MCF 10A (cell line): ENCODE measurements around the gene PPM1J. TPM values are rescaled to one million over a fixed set of nuclear protein-coding genes. Genes with fewer than 3 reads are reported as not detected.

Experiments
- BruUV-seq: library from RNA; stranded (reverse); fragments of 400-500 nt; replicated peaks from 2 replicates; lab custom pipeline; 2021; lab: Mats Ljungman, UMichigan
- CTCF ChIA-PET: fragments of 300-600 bp; sonication (Branson Sonifier 250); formaldehyde crosslinking; extraction: SDS; loops from one replicate; lab custom pipeline; 2021; ENCODE audit warnings: antibody characterized with exemption, inconsistent platforms; lab: Yijun Ruan, JAX
- POLR2A ChIA-PET: fragments of 300-600, 350-650 bp; sonication (Branson Sonifier 250); formaldehyde crosslinking; extraction: SDS; loops from one replicate; lab custom pipeline; 2020; ENCODE audit warnings: antibody characterized with exemption, inconsistent platforms; lab: Yijun Ruan, JAX
- DNase-seq: peaks from one replicate; pipeline ENCODE4 v3.0.0-alpha.2; 2018; ENCODE audit not compliant: unreplicated experiment
- H3K27ac Mint-ChIP-seq: one replicate; pipeline ENCODE4 v1.8.0; 2022; ENCODE audit warnings: mild to moderate bottlenecking, low read depth, mixed read lengths; ENCODE audit not compliant: unreplicated experiment
- H3K27me3 Mint-ChIP-seq: one replicate; pipeline ENCODE4 v1.8.0; 2022; ENCODE audit warnings: mixed read lengths; ENCODE audit not compliant: insufficient read depth, unreplicated experiment
- H3K36me3 Mint-ChIP-seq: one replicate; pipeline ENCODE4 v1.8.0; 2022; ENCODE audit warnings: mild to moderate bottlenecking, moderate library complexity, mixed read lengths; ENCODE audit not compliant: insufficient read depth, unreplicated experiment
- H3K4me1 Mint-ChIP-seq: one replicate; pipeline ENCODE4 v1.8.0; 2022; ENCODE audit warnings: mixed read lengths; ENCODE audit not compliant: insufficient read depth, unreplicated experiment
- H3K4me3 Mint-ChIP-seq: one replicate; pipeline ENCODE4 v1.8.0; 2022; ENCODE audit warnings: mild to moderate bottlenecking, moderate library complexity, mixed read lengths; ENCODE audit not compliant: unreplicated experiment
- H3K9me3 Mint-ChIP-seq: one replicate; pipeline ENCODE4 v1.8.0; 2022; ENCODE audit warnings: mixed read lengths; ENCODE audit not compliant: unreplicated experiment
- CTCF ChIP-seq: fragments of 200-600 bp; IDR thresholded peaks from one replicate; pipeline ENCODE4 v1.8.0; 2022; ENCODE audit warnings: antibody characterized with exemption, mild to moderate bottlenecking; ENCODE audit not compliant: unreplicated experiment
- intact Hi-C: fragments of 100-400 bp; cut with micrococcal nuclease; formaldehyde crosslinking; loops from 2 replicates; pipeline ENCODE4 v1.14.1; 2022
- total RNA-seq: library from RNA; stranded (reverse); gene quantifications from 2 replicates; pipeline ENCODE4 v1.2.3, GENCODE V29; 2022

The PPM1J gene
- total RNA-seq, 1 experiment from 2014 or later = 1.5 TPM

- no peak for TF ChIP-seq CTCF
- H3K4me3 Mint-ChIP-seq = no peak overlapping the region
- H3K9me3 Mint-ChIP-seq = no peaks in the 10 kb centered on the region
- BruUV-seq = no TSS peak
- CTCF ChIA-PET = no interaction called here
- intact Hi-C loops = no loop called here
- H3K4me1 Mint-ChIP-seq = peaks cover 28% of the 10 kb centered on the region
- no peak for DNase-seq
- POLR2A ChIA-PET = no interaction called here
- peaks cover 35% of the 10 kb centered on the region for H3K36me3 Mint-ChIP-seq
- H3K27ac Mint-ChIP-seq = no peak overlapping the region
- no peaks in the 10 kb centered on the region for H3K27me3 Mint-ChIP-seq
These were observed 36.5 kb downstream of the PPM1J start for GRCh38 chr1:112678605-112679004.

- Mint-ChIP-seq H3K27ac (no peak overlapping the region), H3K27me3 (no peaks in the 10 kb centered on the region), H3K4me3 (no peak overlapping the region), H3K36me3 (peaks cover 35% of the 10 kb centered on the region), H3K4me1 (peaks cover 36% of the 10 kb centered on the region), H3K9me3 (no peaks in the 10 kb centered on the region)
- POLR2A ChIA-PET = interaction anchor here (5.5 kb wide), 1 partner anchor 26 kb away, joined by 71 read pairs; no protein-coding TSS in a partner anchor
- no TSS peak for BruUV-seq
- DNase-seq = no peak
- intact Hi-C loops = no loop called here
- CTCF ChIA-PET = interaction anchor here (0.6 kb wide), 1 partner anchor 31 kb away, joined by 4 read pairs; no protein-coding TSS in a partner anchor
- no peak for TF ChIP-seq CTCF
These were observed 37.6 kb downstream of the PPM1J start for GRCh38 chr1:112677501-112677900.

DNA sequence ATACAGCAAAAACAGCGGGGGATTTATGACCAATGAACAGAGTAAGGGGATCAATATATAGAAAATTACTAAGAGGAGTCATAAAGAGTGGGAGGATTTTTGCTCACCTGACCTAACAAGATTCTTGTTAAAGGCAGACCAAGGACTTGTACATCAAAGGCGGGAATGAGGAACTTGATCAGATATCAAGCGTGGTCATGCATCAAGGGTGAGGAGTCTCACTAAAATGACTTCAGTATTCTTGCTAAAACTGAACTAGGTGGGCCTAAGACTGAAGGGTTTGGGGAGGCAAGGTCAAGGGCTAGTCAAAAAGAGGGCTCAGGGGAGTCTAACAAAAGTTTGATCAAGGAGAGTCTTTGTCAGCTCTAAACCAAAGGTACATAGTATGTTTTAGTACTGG, 38.6 kb downstream of the PPM1J start:
- H3K27ac Mint-ChIP-seq = no peak overlapping the region
- ChIA-PET POLR2A (interaction anchor here (5.5 to 6.3 kb wide), 3 partner anchors 11 to 58 kb away, joined by 71 to 85 read pairs (median 76); partner anchors contain the start of genes CAPZA1 and ST7L), CTCF (interaction anchor here (2.8 to 4.9 kb wide), 3 partner anchors 9 to 32 kb away, joined by 14 to 34 read pairs (median 16); no protein-coding TSS in a partner anchor)
- no peaks in the 10 kb centered on the region for H3K27me3 Mint-ChIP-seq
- no peaks in the 10 kb centered on the region for H3K9me3 Mint-ChIP-seq
- H3K36me3 Mint-ChIP-seq = peaks cover 33% of the 10 kb centered on the region
- no peak overlapping the region for H3K4me3 Mint-ChIP-seq
- no peak for DNase-seq
- TF ChIP-seq CTCF = no peak
- no TSS peak for BruUV-seq
- H3K4me1 Mint-ChIP-seq = peaks cover 36% of the 10 kb centered on the region
- intact Hi-C loops = no loop called here

DNA sequence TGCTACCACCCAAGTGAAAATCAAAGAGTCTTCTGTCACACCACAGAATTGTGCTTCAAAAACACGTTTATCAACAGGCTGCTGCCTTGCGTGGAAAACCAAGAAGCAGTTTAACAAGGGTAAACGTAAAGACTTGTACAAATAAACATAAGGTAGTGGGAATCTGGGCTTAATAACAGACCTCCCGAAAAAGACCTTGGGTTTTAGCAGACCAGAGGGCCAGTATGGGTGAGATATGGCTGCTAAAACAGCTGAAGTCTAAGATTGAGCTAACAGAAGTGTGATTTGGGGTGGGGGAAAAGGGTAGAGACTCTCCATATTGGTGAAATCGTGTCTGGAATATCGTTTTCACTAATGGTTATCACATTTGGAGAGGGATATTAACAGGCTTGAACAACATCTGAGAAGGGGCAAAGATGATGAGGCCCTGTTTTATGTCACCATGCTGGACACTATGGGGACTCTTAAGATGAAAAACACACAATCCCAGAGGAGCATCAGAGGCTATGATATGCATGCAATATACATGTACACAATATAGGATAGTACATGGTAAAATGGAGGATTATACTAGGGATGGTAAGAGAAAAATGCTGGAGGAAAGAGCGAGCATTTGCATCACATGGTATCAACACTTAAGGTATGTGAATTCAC, 39.3 kb downstream of the PPM1J start:
- Mint-ChIP-seq H3K4me3 (peak overlapping the region; percentile 99), H3K9me3 (no peaks in the 10 kb centered on the region), H3K4me1 (peaks cover 36% of the 10 kb centered on the region), H3K27ac (peak overlapping the region; percentile 100), H3K36me3 (peaks cover 33% of the 10 kb centered on the region), H3K27me3 (no peaks in the 10 kb centered on the region)
- CTCF ChIA-PET = interaction anchor here (1.3 to 4.9 kb wide), 6 partner anchors 9 to 285 kb away, joined by 3 to 34 read pairs (median 12); no protein-coding TSS in a partner anchor
- POLR2A ChIA-PET = interaction anchor here (2.1 to 6.3 kb wide), 13 partner anchors 7 to 285 kb away, joined by 10 to 85 read pairs (median 24); partner anchors contain the start of genes CAPZA1, RHOC and ST7L
- intact Hi-C loops = no loop called here
- TF ChIP-seq CTCF = no peak
- DNase-seq = no peak
- TSS peak; percentile 4 for BruUV-seq
